Endodermal cell (in vitro differentiated cells): ENCODE data around the gene SVOPL. TPM values are rescaled to one million over a fixed set of nuclear protein-coding genes. Genes with fewer than 3 reads are reported as not detected.
A peak's percentile ranks its signal among the peaks of the same experiment; 100 is the strongest.

ENCODE experiments used
- DNase-seq: peaks from one replicate; pipeline ENCODE4 v3.0.0-alpha.2; 2017
- H3K27ac ChIP-seq: 2 replicates; pipeline ENCODE4 v1.5.1; 2013; ENCODE audit warnings: mild to moderate bottlenecking, low read depth, low read length, moderate library complexity
- H3K27me3 ChIP-seq: 2 replicates; pipeline ENCODE4 v1.6.1; 2013; ENCODE audit warnings: mild to moderate bottlenecking, low read length, moderate library complexity; ENCODE audit not compliant: insufficient read depth, control insufficient read depth, poor library complexity, severe bottlenecking
- H3K36me3 ChIP-seq: 2 replicates; pipeline ENCODE4 v1.7.0; 2013; ENCODE audit warnings: mild to moderate bottlenecking, low read length, moderate library complexity; ENCODE audit not compliant: control insufficient read depth, insufficient read depth
- H3K4me1 ChIP-seq: one replicate; pipeline ENCODE4 v1.7.0; 2013; ENCODE audit warnings: low read length; ENCODE audit not compliant: control insufficient read depth, insufficient read depth
- H3K4me3 ChIP-seq: 2 replicates; pipeline ENCODE4 v1.5.1; 2013; ENCODE audit warnings: mild to moderate bottlenecking, low read length, moderate library complexity
- H3K9ac ChIP-seq: 2 replicates; pipeline ENCODE4 v1.6.1; 2013; ENCODE audit warnings: mild to moderate bottlenecking, low read length, moderate library complexity; ENCODE audit not compliant: poor library complexity, severe bottlenecking; ENCODE audit errors: extremely low read depth
- H3K9me3 ChIP-seq: 2 replicates; pipeline ENCODE4 v1.6.1; 2013; ENCODE audit warnings: mild to moderate bottlenecking, low read length, moderate library complexity; ENCODE audit not compliant: control insufficient read depth
- H3K27ac Mint-ChIP-seq: 2 replicates; pipeline ENCODE4 v1.8.0; 2020; ENCODE audit warnings: mixed read lengths
- H3K27me3 Mint-ChIP-seq: 2 replicates; pipeline ENCODE4 v1.8.0; 2021; ENCODE audit warnings: mild to moderate bottlenecking, mixed read lengths; ENCODE audit not compliant: insufficient read depth
- H3K36me3 Mint-ChIP-seq: 2 replicates; pipeline ENCODE4 v1.8.0; 2020; ENCODE audit warnings: low read depth, mixed read lengths
- H3K4me1 Mint-ChIP-seq: 2 replicates; pipeline ENCODE4 v1.8.0; 2020; ENCODE audit warnings: mixed read lengths
- H3K4me3 Mint-ChIP-seq: 2 replicates; pipeline ENCODE4 v1.8.0; 2020; ENCODE audit warnings: mild to moderate bottlenecking, moderate library complexity, mixed read lengths
- H3K9me3 Mint-ChIP-seq: 2 replicates; pipeline ENCODE4 v1.8.0; 2020; ENCODE audit warnings: mild to moderate bottlenecking, mixed read lengths
- WGBS, 2 experiments: methylation state at CpG; one replicate each; pipeline versions ENCODE4 v1.1.5 to v1.1.7; 2013; ENCODE audit warnings: missing lambda C conversion rate in 2 of 2, mixed read lengths in 1 of 2; ENCODE audit not compliant: insufficient coverage in 1 of 2, insufficient read length in 1 of 2; 5-methylcytosine and 5-hydroxymethylcytosine counted together
- total RNA-seq, 2 donors: library from RNA; stranded (reverse); fragmentation: NEBNext Ultra II Directional in 1 of 2; extraction: Animal tissue kit (Norgen Biotek cat#: 25700) in 1 of 2; gene quantifications; 2 replicates in 1 of 2; 3 replicates in 1 of 2; pipeline ENCODE4 v1.2.1, GENCODE V29; 2021
- TF ChIP-seq, protein P1 (sequence below): fragments of 200-600 bp; sonication (generic); conservative IDR thresholded peaks from 2 replicates; pipeline ENCODE4 v1.5.0; 2021; ENCODE audit warnings: antibody characterized with exemption, mild to moderate bottlenecking

Gene SVOPL
- total RNA-seq, 2 donors from 2014 or later, result 0.86 to 0.95 TPM

DNA sequence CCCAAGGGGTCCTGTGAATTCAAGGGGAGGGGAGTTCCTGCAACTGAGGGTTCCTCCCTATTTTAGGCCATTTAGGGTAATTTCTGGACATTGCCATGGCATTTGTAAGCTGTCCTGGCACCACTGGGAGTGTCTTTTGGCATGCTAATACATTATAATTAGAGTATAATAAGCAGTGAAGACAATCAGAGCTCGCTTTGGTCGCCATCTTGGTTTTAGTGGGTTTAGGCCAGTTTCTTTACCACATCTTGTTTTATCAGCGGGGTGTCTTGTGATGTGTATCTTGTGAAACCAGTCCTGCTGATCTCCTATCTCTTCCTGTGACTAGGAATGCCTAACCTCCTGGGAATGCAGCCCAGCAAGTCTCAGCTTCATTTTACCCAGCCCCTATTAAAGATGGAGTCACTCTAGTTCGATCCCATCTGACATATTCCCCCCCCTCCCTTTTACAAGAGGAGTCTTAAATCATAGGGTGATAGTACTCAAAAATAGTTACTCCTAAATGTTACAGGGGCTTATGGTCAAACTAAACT is 43.2 kb downstream of the SVOPL start:
- Mint-ChIP-seq H3K4me1 (peaks cover 5% of the 10 kb centered on the region), H3K9me3 (peaks cover 36% of the 10 kb centered on the region), H3K4me3 (no peak overlapping the region), H3K27me3 (no peaks in the 10 kb centered on the region), H3K27ac (no peak overlapping the region), H3K36me3 (peaks cover 4% of the 10 kb centered on the region)
- H3K4me1 ChIP-seq, result no peaks in the 10 kb centered on the region
- 80 to 96% methylated on average over 1 to 4 of the region's 4 CpGs for WGBS, 2 experiments
- H3K27me3 ChIP-seq, result no peaks in the 10 kb centered on the region
- peak overlapping the region; percentile 38 for H3K4me3 ChIP-seq
- no peaks in the 10 kb centered on the region for H3K36me3 ChIP-seq
- TF ChIP-seq, protein P1, sequence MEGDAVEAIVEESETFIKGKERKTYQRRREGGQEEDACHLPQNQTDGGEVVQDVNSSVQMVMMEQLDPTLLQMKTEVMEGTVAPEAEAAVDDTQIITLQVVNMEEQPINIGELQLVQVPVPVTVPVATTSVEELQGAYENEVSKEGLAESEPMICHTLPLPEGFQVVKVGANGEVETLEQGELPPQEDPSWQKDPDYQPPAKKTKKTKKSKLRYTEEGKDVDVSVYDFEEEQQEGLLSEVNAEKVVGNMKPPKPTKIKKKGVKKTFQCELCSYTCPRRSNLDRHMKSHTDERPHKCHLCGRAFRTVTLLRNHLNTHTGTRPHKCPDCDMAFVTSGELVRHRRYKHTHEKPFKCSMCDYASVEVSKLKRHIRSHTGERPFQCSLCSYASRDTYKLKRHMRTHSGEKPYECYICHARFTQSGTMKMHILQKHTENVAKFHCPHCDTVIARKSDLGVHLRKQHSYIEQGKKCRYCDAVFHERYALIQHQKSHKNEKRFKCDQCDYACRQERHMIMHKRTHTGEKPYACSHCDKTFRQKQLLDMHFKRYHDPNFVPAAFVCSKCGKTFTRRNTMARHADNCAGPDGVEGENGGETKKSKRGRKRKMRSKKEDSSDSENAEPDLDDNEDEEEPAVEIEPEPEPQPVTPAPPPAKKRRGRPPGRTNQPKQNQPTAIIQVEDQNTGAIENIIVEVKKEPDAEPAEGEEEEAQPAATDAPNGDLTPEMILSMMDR, result no peak
- no peak for DNase-seq
- no peak overlapping the region for H3K9ac ChIP-seq
- no peak overlapping the region for H3K27ac ChIP-seq
- peaks cover 29% of the 10 kb centered on the region for H3K9me3 ChIP-seq

DNA sequence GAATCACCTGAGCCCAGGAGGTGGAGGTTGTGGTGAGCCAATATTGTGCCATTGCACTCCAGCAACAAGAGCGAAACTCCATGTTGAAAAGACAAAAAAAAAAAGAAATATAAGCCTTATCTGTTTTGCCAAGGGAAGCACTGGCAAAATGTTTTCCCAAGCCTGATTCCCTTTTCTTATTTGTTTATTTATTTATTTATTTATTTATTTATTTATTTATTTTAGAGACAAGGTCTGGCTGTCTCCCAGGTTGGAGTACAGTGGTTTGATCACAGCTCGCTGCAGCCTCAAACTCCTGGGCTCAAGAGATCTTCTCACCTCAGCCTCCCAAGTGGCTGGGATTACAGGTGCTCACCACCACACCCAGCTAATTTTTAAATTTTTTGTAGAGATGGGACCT is 44.2 kb downstream of the SVOPL start:
- Histone ChIP-seq H3K27ac (no peak overlapping the region), H3K9me3 (peaks cover 29% of the 10 kb centered on the region), H3K9ac (no peak overlapping the region), H3K27me3 (no peaks in the 10 kb centered on the region), H3K4me1 (no peaks in the 10 kb centered on the region), H3K36me3 (no peaks in the 10 kb centered on the region), H3K4me3 (no peak overlapping the region)
- Mint-ChIP-seq H3K27me3 (no peaks in the 10 kb centered on the region), H3K36me3 (peaks cover 4% of the 10 kb centered on the region), H3K4me3 (no peak overlapping the region), H3K4me1 (no peaks in the 10 kb centered on the region), H3K27ac (no peak overlapping the region), H3K9me3 (peaks cover 38% of the 10 kb centered on the region)
- whole genome bisulfite sequencing, 2 experiments, result 90 to 94% methylated on average over 2 of the region's 2 CpGs
- DNase-seq, result no peak
- TF ChIP-seq, protein P1, result no peak

DNA sequence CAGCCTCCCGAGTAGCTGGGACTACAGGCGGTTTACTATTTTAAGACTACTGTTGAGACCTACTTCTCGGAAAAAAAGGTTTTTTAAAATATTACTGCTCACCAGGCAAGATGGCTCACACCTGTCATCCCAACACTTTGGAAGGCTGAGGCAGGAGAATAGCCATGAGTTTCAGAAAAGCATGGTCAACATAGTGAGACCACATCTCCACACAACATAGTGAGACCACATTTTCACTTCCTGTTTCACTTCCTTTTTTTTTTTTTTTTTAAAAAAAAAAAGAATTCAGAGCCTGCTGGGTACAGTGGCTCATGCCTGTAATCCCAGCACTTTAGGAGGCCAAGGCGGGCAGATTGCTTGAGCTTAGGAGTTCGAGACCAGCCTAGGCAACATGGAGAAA is 46.5 kb downstream of the SVOPL start:
- no peak overlapping the region for H3K4me3 ChIP-seq
- Mint-ChIP-seq H3K4me1 (no peaks in the 10 kb centered on the region), H3K27ac (no peak overlapping the region), H3K36me3 (peaks cover 4% of the 10 kb centered on the region), H3K4me3 (no peak overlapping the region), H3K9me3 (peaks cover 38% of the 10 kb centered on the region), H3K27me3 (no peaks in the 10 kb centered on the region)
- H3K27me3 ChIP-seq, result no peaks in the 10 kb centered on the region
- TF ChIP-seq, protein P1, result no peak
- H3K4me1 ChIP-seq, result no peaks in the 10 kb centered on the region
- H3K36me3 ChIP-seq, result no peaks in the 10 kb centered on the region
- 88 to 97% methylated on average over 4 to 5 of the region's 5 CpGs for WGBS, 2 experiments
- H3K9ac ChIP-seq, result no peak overlapping the region
- no peak overlapping the region for H3K27ac ChIP-seq
- H3K9me3 ChIP-seq, result peaks cover 29% of the 10 kb centered on the region
- no peak for DNase-seq
